ENCODE measurements around the gene UPK3A. TPM values are rescaled to one million over a fixed set of nuclear protein-coding genes. Genes with fewer than 3 reads are reported as not detected.

The UPK3A gene
- total RNA-seq, 1 experiment from 2014 or later, result 1.0 TPM

GRCh38 chr22:45334528-45334927 is 49.8 kb downstream of the UPK3A start:
- TF ChIP-seq, protein P1, sequence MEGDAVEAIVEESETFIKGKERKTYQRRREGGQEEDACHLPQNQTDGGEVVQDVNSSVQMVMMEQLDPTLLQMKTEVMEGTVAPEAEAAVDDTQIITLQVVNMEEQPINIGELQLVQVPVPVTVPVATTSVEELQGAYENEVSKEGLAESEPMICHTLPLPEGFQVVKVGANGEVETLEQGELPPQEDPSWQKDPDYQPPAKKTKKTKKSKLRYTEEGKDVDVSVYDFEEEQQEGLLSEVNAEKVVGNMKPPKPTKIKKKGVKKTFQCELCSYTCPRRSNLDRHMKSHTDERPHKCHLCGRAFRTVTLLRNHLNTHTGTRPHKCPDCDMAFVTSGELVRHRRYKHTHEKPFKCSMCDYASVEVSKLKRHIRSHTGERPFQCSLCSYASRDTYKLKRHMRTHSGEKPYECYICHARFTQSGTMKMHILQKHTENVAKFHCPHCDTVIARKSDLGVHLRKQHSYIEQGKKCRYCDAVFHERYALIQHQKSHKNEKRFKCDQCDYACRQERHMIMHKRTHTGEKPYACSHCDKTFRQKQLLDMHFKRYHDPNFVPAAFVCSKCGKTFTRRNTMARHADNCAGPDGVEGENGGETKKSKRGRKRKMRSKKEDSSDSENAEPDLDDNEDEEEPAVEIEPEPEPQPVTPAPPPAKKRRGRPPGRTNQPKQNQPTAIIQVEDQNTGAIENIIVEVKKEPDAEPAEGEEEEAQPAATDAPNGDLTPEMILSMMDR (conservative IDR thresholded peaks at IDR 0.05), result no peak
- no peak for TF ChIP-seq EZH2 (IDR thresholded peaks at IDR 0.05; ENCODE audit: low read depth)
- no peak overlapping the region for H2AFZ ChIP-seq
- no peak overlapping the region for H3K4me2 ChIP-seq
- H3K4me1 ChIP-seq (replicated peaks; ENCODE audit: insufficient read depth), result no peaks in the 10 kb centered on the region
- POLR2A ChIA-PET (ENCODE audit: unreplicated experiment), result no interaction called here
- no peaks in the 10 kb centered on the region for H3K27me3 ChIP-seq (ENCODE audit: insufficient read depth, low read depth)
- no peaks in the 10 kb centered on the region for H3K9me3 ChIP-seq (ENCODE audit: insufficient read depth, low read depth)
- peaks cover 3% of the 10 kb centered on the region; the same call in 1 of the 2 replicates for H3F3A ChIP-seq (ENCODE audit: insufficient read depth, low read depth)
- no peaks in the 10 kb centered on the region for H3K9me2 ChIP-seq (ENCODE audit: insufficient read depth)
- no peaks in the 10 kb centered on the region; the same call in 1 of the 2 replicates for H4K20me1 ChIP-seq (ENCODE audit: insufficient read depth)
- no peak for DNase-seq
- intact Hi-C loops (cut with micrococcal nuclease; ENCODE audit: unreplicated experiment), result no loop called here
- peaks cover 35% of the 10 kb centered on the region; the same call in 1 of the 2 replicates for H3K36me3 ChIP-seq (ENCODE audit: low read depth)
- no peak overlapping the region for H3K27ac ChIP-seq
- H3K79me2 ChIP-seq (ENCODE audit: low read depth), result no peaks in the 10 kb centered on the region
- CTCF ChIA-PET, result no interaction called here
- BruUV-seq (replicated peaks), result no TSS peak
- no peak overlapping the region for H3K4me3 ChIP-seq

DNA sequence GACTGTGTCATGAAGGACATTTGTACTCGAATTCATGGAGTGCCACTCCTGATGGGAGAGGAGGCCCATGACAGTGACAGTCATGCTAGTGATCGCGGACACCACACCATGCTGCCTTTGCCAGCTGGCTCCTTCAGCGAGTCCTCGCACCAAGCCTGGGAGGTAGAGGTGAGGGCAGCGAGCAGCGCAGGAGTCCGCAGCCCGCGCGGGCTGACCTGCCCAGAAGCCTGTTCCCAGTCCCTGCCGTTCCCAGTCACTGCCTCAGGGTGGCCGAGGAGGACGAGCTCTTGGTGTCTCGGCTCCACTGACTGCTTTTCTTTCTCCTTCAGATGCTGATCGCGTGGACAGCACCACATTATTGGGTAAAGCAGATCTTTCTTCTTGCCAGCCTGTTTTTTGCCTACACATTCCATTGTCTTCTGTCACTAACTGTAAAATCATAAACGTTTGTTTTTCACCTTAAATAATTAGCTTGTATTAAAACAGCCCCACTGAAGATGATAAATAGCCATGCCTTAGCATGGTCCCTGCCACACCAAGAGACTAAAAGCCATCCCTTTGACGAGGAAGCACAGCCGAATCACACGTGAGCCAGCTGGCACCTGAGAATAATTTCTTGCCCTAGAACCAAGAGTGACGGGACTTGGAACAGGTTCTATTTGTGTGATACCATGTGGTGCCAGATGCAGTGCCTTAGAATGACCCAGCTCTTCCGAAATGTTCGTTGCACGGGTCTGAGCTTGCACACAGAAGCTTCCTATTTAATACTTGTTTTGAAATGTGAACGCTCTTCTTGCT is 50.5 kb downstream of the UPK3A start:
- intact Hi-C loops (cut with micrococcal nuclease; ENCODE audit: unreplicated experiment), result no loop called here
- Histone ChIP-seq H3K4me2 (no peak overlapping the region), H3K9me3 (ENCODE audit: insufficient read depth, low read depth) (no peaks in the 10 kb centered on the region), H3K4me3 (no peak overlapping the region), H3K27me3 (ENCODE audit: insufficient read depth, low read depth) (no peaks in the 10 kb centered on the region), H3K79me2 (ENCODE audit: low read depth) (no peaks in the 10 kb centered on the region), H3K27ac (no peak overlapping the region), H2AFZ (no peak overlapping the region), H3K36me3 (ENCODE audit: low read depth) (peaks cover 37% of the 10 kb centered on the region; the same call in 1 of the 2 replicates), H3K4me1 (replicated peaks; ENCODE audit: insufficient read depth) (no peaks in the 10 kb centered on the region), H3F3A (ENCODE audit: insufficient read depth, low read depth) (peaks cover 7% of the 10 kb centered on the region; the same call in 1 of the 2 replicates), H3K9me2 (ENCODE audit: insufficient read depth) (no peaks in the 10 kb centered on the region), H4K20me1 (ENCODE audit: insufficient read depth) (no peaks in the 10 kb centered on the region; the same call in 1 of the 2 replicates)
- ChIA-PET POLR2A (ENCODE audit: unreplicated experiment) (no interaction called here), CTCF (no interaction called here)
- no peak for DNase-seq
- TF ChIP-seq, protein P1 (conservative IDR thresholded peaks at IDR 0.05), result no peak
- TF ChIP-seq EZH2 (IDR thresholded peaks at IDR 0.05; ENCODE audit: low read depth), result no peak
- no TSS peak for BruUV-seq (replicated peaks)

GRCh38 chr22:45335854-45336522 is 51.2 kb downstream of the UPK3A start:
- POLR2A ChIA-PET (ENCODE audit: unreplicated experiment), result no interaction called here
- H3K27ac ChIP-seq, result no peak overlapping the region
- CTCF ChIA-PET, result no interaction called here

More at GRCh38 chr22:45335854-45336522, 51.2 kb downstream of the UPK3A start:
- intact Hi-C loops (cut with micrococcal nuclease; ENCODE audit: unreplicated experiment), result no loop called here
- Histone ChIP-seq H3K36me3 (ENCODE audit: low read depth) (peaks cover 31% of the 10 kb centered on the region; the same call in 1 of the 2 replicates), H4K20me1 (ENCODE audit: insufficient read depth) (no peaks in the 10 kb centered on the region; the same call in 1 of the 2 replicates), H3K9me3 (ENCODE audit: insufficient read depth, low read depth) (no peaks in the 10 kb centered on the region), H3F3A (ENCODE audit: insufficient read depth, low read depth) (peaks cover 7% of the 10 kb centered on the region; the same call in 1 of the 2 replicates), H3K79me2 (ENCODE audit: low read depth) (no peaks in the 10 kb centered on the region), H2AFZ (no peak overlapping the region), H3K27me3 (ENCODE audit: insufficient read depth, low read depth) (no peaks in the 10 kb centered on the region), H3K4me1 (replicated peaks; ENCODE audit: insufficient read depth) (no peaks in the 10 kb centered on the region), H3K4me2 (no peak overlapping the region), H3K4me3 (no peak overlapping the region), H3K9me2 (ENCODE audit: insufficient read depth) (no peaks in the 10 kb centered on the region)
- TF ChIP-seq, protein P1 (conservative IDR thresholded peaks at IDR 0.05), result no peak
- TF ChIP-seq EZH2 (IDR thresholded peaks at IDR 0.05; ENCODE audit: low read depth), result no peak
- BruUV-seq (replicated peaks), result no TSS peak
- no peak for DNase-seq
